Mononuclear cell (primary cell): ENCODE measurements around the gene DTNBP1. TPM values are rescaled to one million over a fixed set of nuclear protein-coding genes. Genes with fewer than 3 reads are reported as not detected.

Experiments
- H3K27me3 ChIP-seq: 2 replicates; pipeline ENCODE4 v1.6.0; 2011; ENCODE audit warnings: low read length, control low read depth; ENCODE audit not compliant: insufficient read depth
- H3K4me1 ChIP-seq: 2 replicates; pipeline ENCODE4 v1.5.1; 2011; ENCODE audit warnings: mild to moderate bottlenecking, low read length, control low read depth; ENCODE audit not compliant: insufficient read depth
- H3K4me3 ChIP-seq: 2 replicates; pipeline ENCODE4 v1.5.1; 2011; ENCODE audit warnings: mild to moderate bottlenecking, low read length, moderate library complexity
- H3K9me3 ChIP-seq: 2 replicates; pipeline ENCODE4 v1.5.1; 2011; ENCODE audit warnings: low read depth, mild to moderate bottlenecking, control low read depth, low read length
- total RNA-seq: library from RNA; depleted of rRNA; stranded (reverse); fragments of >200 nt; gene quantifications from one replicate; pipeline ENCODE4 v1.2.3, GENCODE V29; 2012

The DTNBP1 gene
- total RNA-seq, 1 donor: 7.7 TPM

DNA sequence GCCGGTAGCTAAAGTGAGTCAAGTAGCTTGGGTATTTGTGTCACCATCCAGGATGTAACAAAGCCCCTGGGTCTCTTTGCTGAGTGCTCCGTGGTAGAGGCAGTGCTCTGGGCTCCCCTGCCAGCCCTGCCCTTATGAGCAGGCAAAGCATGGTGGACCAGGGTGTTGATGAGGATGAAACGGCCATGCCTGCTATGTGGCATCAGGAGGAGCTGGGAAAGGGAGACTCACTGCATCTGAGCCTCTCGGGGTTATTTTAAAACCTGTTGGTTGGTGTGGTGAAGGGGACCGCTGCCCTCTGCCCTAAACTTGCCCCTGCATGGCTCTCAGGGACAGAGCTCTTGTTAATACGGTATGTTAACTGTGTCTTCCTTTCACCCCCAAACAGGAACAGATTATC lies 143.1 kb downstream of the DTNBP1 start:
- Histone ChIP-seq H3K4me3 (no peak overlapping the region), H3K27me3 (no peaks in the 10 kb centered on the region), H3K4me1 (peaks cover 5% of the 10 kb centered on the region), H3K9me3 (no peaks in the 10 kb centered on the region)

DNA sequence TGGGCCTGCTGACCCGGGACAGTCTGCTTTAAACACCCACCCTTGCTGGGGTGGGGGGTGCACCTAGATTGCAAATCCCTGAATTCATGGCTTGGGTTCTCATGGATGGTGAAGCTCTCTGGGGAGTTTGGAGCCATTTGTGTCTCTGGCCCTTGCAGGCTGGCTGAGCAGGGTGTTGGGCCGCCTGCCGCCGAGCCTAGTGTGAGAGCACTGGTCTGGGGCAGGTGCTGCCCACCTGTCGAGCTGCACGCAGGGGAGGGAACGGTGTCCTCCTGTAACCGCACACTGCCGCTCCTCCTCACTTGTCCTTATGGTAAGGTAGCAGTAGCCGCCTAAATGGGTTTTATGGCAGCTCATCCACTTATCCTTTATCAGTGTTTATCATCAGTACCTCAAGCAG lies 143.9 kb downstream of the DTNBP1 start:
- H3K4me3 ChIP-seq: no peak overlapping the region
- H3K9me3 ChIP-seq: no peaks in the 10 kb centered on the region
- H3K4me1 ChIP-seq: peaks cover 5% of the 10 kb centered on the region
- H3K27me3 ChIP-seq: no peaks in the 10 kb centered on the region

DNA sequence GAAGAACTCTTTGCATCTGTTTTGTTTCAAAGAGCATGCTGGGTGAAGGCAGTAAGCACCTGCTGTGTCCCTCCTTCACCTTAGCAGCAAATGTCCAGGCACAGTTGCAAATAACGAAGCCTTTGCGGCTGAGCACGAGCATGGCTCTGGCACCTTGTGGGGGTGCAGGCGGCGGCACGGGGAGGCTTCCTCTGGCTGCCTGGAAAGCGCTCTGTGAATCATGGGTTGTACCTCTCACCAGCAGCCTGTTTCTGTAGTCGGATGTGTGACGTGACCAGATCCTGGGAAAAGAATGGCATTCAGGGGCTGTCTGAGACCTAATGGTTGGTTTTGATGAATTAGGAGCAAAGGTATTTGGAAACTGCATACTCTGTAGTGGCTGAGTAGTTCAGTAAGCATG lies 144.8 kb downstream of the DTNBP1 start:
- Histone ChIP-seq H3K4me1 (peaks cover 5% of the 10 kb centered on the region), H3K4me3 (no peak overlapping the region), H3K9me3 (no peaks in the 10 kb centered on the region), H3K27me3 (no peaks in the 10 kb centered on the region)

DNA sequence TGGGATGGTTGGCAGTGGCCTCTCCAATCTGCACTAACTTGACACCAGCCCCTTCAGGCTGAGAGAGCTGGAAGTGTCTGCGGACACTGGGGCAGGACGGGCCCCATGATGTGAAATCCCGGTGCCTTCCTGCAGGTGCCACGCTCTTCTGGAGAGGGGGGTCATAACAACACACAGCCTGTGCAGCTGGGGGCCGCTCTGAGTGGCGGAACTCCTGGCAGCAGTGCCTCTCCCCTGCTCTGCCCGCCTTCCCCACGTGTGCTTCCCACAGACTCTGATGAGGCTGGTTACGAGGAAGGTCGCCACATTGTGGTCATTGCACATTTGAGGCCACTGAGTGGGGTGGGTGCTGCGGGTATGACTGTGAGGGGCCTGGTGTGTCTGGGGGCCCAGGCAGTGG lies 145.2 kb downstream of the DTNBP1 start:
- no peaks in the 10 kb centered on the region for H3K9me3 ChIP-seq
- H3K4me3 ChIP-seq: no peak overlapping the region
- no peaks in the 10 kb centered on the region for H3K27me3 ChIP-seq
- H3K4me1 ChIP-seq: peaks cover 5% of the 10 kb centered on the region

DNA sequence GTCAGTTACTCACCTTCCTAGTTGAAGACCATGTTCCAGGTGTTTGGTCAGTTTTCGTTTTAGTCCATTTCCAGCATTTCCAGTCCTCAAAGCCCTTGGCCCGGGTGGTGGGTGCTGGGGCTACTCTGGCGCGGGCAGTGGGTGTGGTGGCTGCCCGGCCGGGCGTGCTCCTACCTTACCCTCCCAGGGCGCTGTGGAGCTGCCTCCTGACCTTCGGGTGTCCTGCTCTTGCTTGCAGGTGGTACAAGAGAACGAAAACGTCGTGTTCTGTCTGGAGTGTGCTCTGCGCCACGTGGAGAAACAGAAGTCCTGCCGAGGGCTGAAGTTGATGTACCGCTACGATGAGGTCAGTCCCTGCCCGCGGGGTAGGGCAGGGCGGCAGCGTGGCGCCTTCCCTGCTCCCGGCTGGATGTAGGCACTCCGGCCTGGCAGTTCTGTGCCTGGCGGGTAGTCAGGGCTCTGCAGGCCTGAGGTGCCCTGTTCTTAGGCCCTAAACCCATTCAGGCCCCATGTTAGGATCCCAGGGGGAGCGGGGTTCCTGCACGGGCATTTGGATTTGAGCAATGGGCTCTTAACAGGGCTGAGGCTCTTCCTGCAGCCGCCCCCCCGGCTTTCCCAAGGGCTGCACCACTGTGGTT lies 145.8 kb downstream of the DTNBP1 start:
- H3K4me1 ChIP-seq: peaks cover 3% of the 10 kb centered on the region
- no peak overlapping the region for H3K4me3 ChIP-seq

DNA sequence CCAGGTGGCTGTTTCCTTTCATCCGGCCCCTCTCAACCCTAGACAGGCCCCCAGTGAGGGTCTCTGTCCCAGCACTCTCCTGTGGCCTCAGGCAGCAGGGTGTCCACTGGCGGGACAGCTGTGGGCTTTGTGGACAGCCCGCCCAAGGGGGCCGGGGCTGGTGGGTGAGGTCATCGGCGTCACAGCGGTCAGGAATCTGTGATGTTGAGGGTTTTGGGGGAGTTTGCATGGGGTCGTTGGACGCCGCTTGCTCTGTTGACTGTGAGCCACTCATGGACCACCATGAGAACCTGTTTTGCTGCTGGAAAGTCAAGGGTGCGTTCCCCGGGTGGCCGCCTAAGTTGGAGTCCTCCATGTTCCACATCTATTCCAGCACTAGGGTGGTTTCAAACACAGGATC lies 146.4 kb downstream of the DTNBP1 start:
- Histone ChIP-seq H3K9me3 (no peaks in the 10 kb centered on the region), H3K4me1 (no peaks in the 10 kb centered on the region), H3K27me3 (no peaks in the 10 kb centered on the region), H3K4me3 (no peak overlapping the region)

More for the DNA sequence above, 145.8 kb downstream of the DTNBP1 start:
- no peaks in the 10 kb centered on the region for H3K27me3 ChIP-seq
- no peaks in the 10 kb centered on the region for H3K9me3 ChIP-seq

DNA sequence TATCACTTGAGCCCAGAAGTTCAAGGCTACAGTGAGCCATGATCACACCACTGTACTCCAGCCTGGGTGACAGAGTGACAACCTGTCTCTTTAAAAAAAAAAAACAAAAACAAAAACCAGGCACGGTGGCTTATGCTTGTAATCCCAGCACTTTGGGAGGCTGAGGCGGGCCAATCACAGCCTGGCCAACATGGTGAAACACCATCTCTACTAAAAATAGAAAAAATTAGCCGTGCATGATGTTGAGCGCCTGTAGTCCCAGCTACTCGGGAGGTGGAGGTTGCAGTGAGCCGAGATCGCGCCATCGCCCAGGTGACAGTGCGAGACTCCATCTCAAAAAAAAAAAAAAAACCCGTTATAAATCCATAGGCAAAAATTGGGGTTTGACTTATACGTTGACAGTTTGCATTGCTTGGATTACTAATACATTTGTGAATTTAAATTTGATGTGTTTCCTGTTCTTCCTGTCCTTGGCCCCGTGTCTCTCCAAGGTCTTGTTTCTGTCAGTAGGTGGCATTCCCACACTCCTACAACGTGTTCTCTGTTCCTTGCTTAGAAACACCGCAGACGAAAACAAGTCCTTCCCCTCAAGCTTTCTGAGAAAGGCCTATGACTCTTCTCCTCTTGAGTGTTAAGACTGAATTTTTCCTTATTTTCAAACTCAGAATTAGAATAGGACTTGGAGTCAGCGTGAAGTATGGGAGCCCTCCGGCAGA lies 147.0 kb downstream of the DTNBP1 start:
- Histone ChIP-seq H3K4me1 (no peaks in the 10 kb centered on the region), H3K9me3 (no peaks in the 10 kb centered on the region), H3K4me3 (no peak overlapping the region), H3K27me3 (no peaks in the 10 kb centered on the region)

DNA sequence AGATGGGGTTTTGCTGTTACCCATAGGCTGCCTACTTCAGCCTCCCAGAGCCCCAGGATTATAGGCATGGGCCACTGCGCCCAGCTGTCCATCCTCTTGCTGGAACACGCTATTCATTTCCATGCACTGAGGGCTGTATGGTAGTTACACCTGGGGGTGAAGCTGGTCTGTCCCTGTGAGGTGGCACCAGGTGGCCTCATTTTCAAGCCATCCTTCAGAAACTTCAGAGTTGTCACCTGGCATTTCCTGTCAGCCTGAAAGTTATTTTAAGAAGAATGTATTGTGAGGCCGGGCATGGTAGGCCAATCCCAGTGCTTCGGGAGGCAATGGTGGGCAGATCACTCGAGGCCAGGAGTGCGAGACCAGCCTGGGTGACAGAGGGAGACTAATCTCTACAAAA lies 147.6 kb downstream of the DTNBP1 start:
- H3K4me1 ChIP-seq: no peaks in the 10 kb centered on the region
- no peaks in the 10 kb centered on the region for H3K9me3 ChIP-seq
- H3K27me3 ChIP-seq: no peaks in the 10 kb centered on the region
- H3K4me3 ChIP-seq: no peak overlapping the region

DNA sequence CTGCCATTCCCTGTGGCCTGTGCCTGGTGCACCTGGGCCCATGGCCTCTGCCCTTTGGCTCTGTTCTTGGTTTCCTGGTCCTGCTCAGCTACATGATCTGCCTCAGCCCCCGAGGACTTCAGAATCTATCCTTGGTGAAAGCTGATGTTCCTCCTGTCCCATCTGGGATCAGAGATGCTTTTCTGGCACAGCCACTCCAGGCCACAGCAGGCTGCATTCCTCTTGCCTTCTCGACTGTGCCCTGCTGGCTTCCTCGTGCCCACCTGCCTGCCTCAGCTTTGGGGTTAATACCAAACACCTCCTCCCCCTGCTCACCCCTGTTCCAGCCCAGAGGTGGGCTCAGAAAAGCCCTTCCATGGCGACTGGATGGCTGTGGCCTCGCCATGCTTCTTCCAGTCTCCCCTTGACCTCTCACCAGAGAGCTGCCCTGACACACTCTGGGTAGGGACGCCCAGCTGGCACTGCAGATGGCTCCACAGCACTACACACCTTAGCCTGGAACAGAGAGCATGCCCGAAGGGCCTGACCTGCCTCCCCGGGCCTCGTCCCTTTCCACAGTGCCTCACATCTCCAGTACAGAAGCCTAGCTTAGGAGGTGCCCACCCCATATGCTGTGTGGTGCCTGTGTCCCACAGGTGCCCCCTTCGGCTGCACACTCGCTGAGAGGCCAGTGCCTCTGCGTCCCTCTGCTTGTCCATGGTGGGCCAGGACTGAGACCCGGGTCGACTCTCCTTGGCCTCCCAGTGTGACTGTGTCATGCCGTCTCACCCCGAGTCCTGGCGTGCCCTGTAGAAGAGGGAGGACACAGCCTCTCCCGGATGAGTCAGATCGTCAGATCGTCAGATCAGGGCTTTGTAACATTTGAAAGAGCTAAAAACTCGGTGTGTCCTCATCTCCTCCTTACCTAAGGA lies 148.8 kb downstream of the DTNBP1 start:
- Histone ChIP-seq H3K4me3 (no peak overlapping the region), H3K9me3 (no peaks in the 10 kb centered on the region), H3K27me3 (no peaks in the 10 kb centered on the region), H3K4me1 (no peaks in the 10 kb centered on the region)

DNA sequence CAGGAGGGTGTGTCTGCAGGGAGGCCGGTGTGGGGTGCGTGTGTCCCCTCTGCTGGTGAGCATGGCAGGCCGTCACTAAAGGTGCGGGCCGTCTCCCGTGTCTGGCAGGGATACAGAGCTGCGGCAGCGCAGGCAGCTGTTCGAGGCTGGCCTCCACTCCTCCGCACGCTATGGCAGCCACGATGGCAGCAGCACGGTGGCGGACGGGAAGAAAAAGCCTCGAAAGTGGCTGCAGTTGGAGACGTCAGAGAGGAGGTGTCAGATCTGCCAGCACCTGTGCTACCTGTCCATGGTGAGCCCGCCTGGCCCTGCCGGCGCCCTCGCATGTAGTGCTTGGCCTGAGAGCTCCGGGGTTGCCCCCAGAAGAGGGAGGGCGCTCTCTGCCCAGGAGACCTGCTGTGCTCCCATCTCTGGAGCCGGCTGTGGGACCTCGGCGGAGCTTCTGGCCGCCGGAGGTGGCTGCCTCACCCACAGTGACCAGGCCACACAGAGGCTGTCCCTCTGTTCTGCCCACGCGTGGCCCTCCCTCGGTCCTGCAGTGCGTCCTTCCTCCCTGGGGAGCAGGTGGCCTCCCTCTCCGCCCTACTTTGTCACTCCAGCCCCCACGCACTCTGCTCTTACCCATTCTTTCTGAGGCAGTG lies 149.6 kb downstream of the DTNBP1 start:
- no peaks in the 10 kb centered on the region for H3K27me3 ChIP-seq

DNA sequence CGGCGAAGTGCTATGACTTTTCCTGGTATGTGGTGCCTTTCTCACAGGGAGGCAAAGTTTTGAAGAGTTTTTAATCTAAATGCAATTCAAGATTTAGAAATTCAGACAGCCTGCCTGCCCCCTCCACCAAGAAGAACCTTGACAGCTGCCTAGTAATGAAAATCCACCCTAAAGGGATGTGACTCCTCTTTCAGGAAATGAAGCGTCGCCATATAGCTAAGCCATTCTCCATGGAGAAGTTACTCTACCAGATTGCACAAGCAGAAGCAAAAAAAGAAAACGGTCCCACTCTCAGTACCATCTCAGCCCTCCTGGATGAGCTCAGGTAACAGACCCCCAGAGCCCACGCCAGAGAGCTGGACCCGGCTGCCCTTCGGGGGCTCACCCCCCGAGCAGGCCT lies 150.1 kb downstream of the DTNBP1 start:
- no peaks in the 10 kb centered on the region for H3K9me3 ChIP-seq
- no peaks in the 10 kb centered on the region for H3K27me3 ChIP-seq
- H3K4me1 ChIP-seq: peaks cover 11% of the 10 kb centered on the region
- H3K4me3 ChIP-seq: no peak overlapping the region

More for the DNA sequence above, 149.6 kb downstream of the DTNBP1 start:
- Histone ChIP-seq H3K9me3 (no peaks in the 10 kb centered on the region), H3K4me3 (no peak overlapping the region), H3K4me1 (peaks cover 6% of the 10 kb centered on the region)

DNA sequence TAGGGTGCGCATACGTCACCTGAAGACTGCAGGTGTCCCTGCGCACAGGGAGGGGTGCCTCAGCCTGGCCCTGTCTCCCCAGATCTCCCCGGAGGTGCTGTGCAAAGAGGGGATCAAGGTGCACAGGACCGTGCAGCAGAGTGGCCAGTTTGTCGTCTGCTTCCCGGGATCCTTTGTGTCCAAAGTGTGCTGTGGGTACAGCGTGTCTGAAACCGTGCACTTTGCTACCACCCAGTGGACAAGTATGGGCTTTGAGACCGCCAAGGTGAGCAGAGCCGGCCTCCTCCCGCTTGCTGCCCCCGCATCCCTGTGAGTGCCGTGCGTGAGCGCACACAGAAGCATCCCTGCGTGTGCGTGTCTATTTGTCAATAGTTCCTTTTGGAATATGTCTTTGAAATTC lies 150.7 kb downstream of the DTNBP1 start:
- Histone ChIP-seq H3K4me1 (peaks cover 13% of the 10 kb centered on the region), H3K4me3 (no peak overlapping the region), H3K27me3 (no peaks in the 10 kb centered on the region), H3K9me3 (no peaks in the 10 kb centered on the region)

DNA sequence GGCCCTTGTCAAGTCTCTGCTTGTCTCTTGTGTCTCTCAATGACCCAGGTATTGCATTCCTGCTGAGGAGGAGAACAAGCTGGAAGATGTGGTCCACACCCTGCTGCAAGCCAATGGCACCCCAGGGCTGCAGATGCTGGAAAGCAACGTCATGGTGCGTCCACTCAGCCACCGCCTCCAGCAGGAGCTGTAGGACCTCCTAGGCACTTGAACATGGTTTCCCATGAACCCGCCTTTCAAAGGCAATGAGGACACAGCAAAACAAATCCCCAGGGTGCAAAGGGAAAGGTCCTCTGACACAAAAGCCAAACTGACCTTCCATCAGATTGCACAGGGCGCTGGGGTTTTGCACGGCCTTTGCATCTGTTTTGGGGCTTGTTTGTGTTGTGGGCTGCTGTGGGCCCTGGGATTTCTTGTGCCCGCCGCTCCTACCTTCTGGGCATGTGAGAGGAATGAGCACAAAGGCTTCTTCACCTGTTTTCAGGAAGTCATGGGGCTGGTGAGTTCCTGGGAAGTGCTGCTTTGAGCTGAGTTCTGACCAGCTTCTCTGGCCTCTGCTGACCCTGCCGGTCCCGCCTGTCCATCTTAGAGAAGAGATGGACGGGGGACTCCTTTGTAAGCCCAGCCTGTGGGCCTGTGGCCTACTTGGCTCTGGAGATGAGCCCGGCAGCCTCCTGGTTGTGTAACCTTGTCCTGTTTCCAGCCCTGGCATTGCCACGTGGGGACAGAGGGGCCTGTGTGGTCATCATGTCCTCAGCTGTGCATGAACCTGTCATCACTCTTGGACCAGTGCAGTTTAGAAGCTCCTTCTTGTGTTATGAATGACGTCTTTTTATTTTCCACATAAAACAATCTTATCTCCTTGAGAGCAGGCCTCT lies 151.3 kb downstream of the DTNBP1 start:
- Histone ChIP-seq H3K4me3 (no peak overlapping the region), H3K4me1 (peaks cover 13% of the 10 kb centered on the region), H3K9me3 (no peaks in the 10 kb centered on the region), H3K27me3 (no peaks in the 10 kb centered on the region)

DNA sequence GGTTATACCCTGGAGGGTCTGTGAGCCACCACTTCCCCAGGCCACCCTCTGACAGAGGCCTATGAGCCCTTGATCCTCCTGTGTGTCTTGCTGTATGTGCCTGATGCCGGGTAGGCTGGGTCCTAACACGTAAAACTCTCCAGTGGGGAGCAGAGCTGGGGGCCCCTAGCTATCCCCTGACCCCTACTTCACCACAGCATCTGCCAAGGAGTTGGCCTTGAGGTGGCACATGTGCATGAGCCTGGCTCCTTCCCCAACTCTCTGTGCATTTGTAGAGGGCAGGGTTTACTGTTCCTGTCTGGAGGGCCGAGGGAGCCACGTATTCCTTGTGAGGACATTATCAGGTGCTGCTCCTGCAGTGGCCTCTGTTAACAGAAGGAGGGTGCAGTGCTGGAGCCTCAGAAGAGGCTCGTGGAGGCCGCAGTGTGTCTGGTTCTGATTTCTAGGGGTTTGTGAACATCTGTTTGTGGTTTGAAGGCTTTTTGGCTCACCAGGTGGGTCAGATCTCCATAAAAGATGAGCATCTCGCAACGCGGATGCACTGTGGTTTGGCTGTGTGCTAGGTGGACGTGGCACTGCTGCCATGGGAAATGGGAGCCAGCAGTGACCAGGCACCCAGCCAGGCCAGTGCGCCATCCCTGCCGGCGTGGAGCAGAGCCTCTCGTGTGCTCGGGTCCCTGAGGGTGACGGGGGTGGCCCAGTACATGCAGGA lies 152.1 kb downstream of the DTNBP1 start:
- Histone ChIP-seq H3K4me1 (peaks cover 13% of the 10 kb centered on the region), H3K9me3 (no peaks in the 10 kb centered on the region), H3K4me3 (no peak overlapping the region), H3K27me3 (no peaks in the 10 kb centered on the region)
